GM12878 (cell line): ENCODE data around the gene TBX15. TPM values are rescaled to one million over a fixed set of nuclear protein-coding genes. Genes with fewer than 3 reads are reported as not detected.

Experiments used
- ATAC-seq: fragments of 200-7000 bp; cut with Tn5 transposase; 3 replicates; pipeline ENCODE4 v1.9.1; 2020; ENCODE audit warnings: mild to moderate bottlenecking, moderate library complexity
- BruUV-seq: library from RNA; stranded (reverse); fragments of 400-500 nt; replicated peaks from 2 replicates; lab custom pipeline; 2021; lab: Mats Ljungman, UMichigan
- CTCF ChIA-PET: fragments of 300-600 bp; sonication (Branson Sonifier 250); formaldehyde crosslinking; extraction: SDS; loops from one replicate; lab custom pipeline; 2021; ENCODE audit warnings: inconsistent platforms; lab: Yijun Ruan, JAX
- POLR2A ChIA-PET: fragments of 350-600 bp; formaldehyde crosslinking; extraction: SDS; loops from one replicate; lab custom pipeline; 2021; ENCODE audit warnings: inconsistent platforms; lab: Charles Lee
- RAD21 ChIA-PET: fragments of 300-600 bp; sonication (Branson Sonifier 250); formaldehyde crosslinking; loops from one replicate; lab custom pipeline; 2023; ENCODE audit warnings: antibody characterized with exemption; ENCODE audit not compliant: unreplicated experiment; lab: Charles Lee
- SMC1A ChIA-PET: fragments of 300-600 bp; sonication (Branson Sonifier 250); formaldehyde crosslinking; loops from one replicate; lab custom pipeline; 2023; ENCODE audit not compliant: unreplicated experiment, uncharacterized antibody; lab: Charles Lee
- DNase-seq: peaks from one replicate; pipeline ENCODE4 v3.0.0-alpha.2; 2011; ENCODE audit warnings: low read depth, low spot score
- FAIRE-seq: peaks from 3 replicates; lab custom pipeline; 2011; peaks lifted over from hg19 to GRCh38; lab: Jason Lieb, UNC
- H2AFZ ChIP-seq: 2 replicates; pipeline ENCODE4 v1.6.0; 2011; ENCODE audit warnings: low read depth, low read length, control low read depth; ENCODE audit not compliant: control insufficient read depth
- H3K27ac ChIP-seq: 2 replicates; pipeline ENCODE4 v1.5.1; 2011; ENCODE audit warnings: control low read depth; ENCODE audit not compliant: control insufficient read depth, insufficient read depth
- H3K27me3 ChIP-seq, 2 experiments: replicated peaks in 1 of 2; 2 replicates each; pipeline versions ENCODE4 v1.6.0 to v1.6.1; 2011; ENCODE audit warnings: low read length in 1 of 2; ENCODE audit not compliant: control insufficient read depth in 2 of 2, insufficient read depth in 2 of 2
- H3K36me3 ChIP-seq, 2 experiments: 2 replicates each; pipeline ENCODE4 v1.5.1; 2011; ENCODE audit warnings: low read length in 1 of 2; ENCODE audit not compliant: control insufficient read depth in 2 of 2, insufficient read depth in 2 of 2
- H3K4me1 ChIP-seq: 2 replicates; pipeline ENCODE4 v1.6.1; 2011; ENCODE audit warnings: mild to moderate bottlenecking, low read length, moderate library complexity, mixed read lengths; ENCODE audit not compliant: control insufficient read depth, insufficient read depth
- H3K4me2 ChIP-seq: 2 replicates; pipeline ENCODE4 v1.6.0; 2011; ENCODE audit warnings: control low read depth; ENCODE audit not compliant: control insufficient read depth, insufficient read depth
- H3K4me3 ChIP-seq: fragments of 200-600 bp; sonication (generic); 2 replicates; pipeline ENCODE4 v1.5.1; 2016
- H3K79me2 ChIP-seq: 2 replicates; pipeline ENCODE4 v1.6.0; 2011; ENCODE audit warnings: low read length; ENCODE audit not compliant: control insufficient read depth, insufficient read depth
- H3K9ac ChIP-seq: 2 replicates; pipeline ENCODE4 v1.8.0; 2011; ENCODE audit warnings: low read length, control low read depth, mixed read lengths; ENCODE audit not compliant: control insufficient read depth, insufficient read depth
- H3K9me3 ChIP-seq: replicated peaks from 3 replicates; pipeline ENCODE4 v1.5.1; 2011; ENCODE audit warnings: mild to moderate bottlenecking, low read length; ENCODE audit not compliant: control insufficient read depth, insufficient read depth
- H4K20me1 ChIP-seq: 2 replicates; pipeline ENCODE4 v1.6.0; 2011; ENCODE audit not compliant: control insufficient read depth, insufficient read depth
- ATF7 ChIP-seq: fragments of 450-650 bp; IDR thresholded peaks from 2 replicates; pipeline ENCODE4 v1.6.1; 2016; ENCODE audit warnings: low read depth, mild to moderate bottlenecking
- EED ChIP-seq: sonication (generic); IDR thresholded peaks from 2 replicates; pipeline ENCODE4 v1.6.1; 2016; ENCODE audit warnings: antibody characterized with exemption, low read depth
- NR2F1 ChIP-seq: fragments of 450-650 bp; conservative IDR thresholded peaks from 2 replicates; pipeline ENCODE4 v1.6.1; 2017; ENCODE audit warnings: mild to moderate bottlenecking
- ZNF217 ChIP-seq: fragments of 450-650 bp; IDR thresholded peaks from 2 replicates; pipeline ENCODE4 v1.6.1; 2017; ENCODE audit warnings: antibody characterized with exemption, mild to moderate bottlenecking
- ZNF592 ChIP-seq: fragments of 450-650 bp; IDR thresholded peaks from 2 replicates; pipeline ENCODE4 v1.6.1; 2017; ENCODE audit warnings: mild to moderate bottlenecking, moderate library complexity
- WGBS: methylation state at CpG from one replicate; pipeline ENCODE4 v1.1.6; 2016; ENCODE audit warnings: low lambda C conversion rate; ENCODE audit not compliant: insufficient replicate concordance, insufficient coverage; ENCODE audit errors: missing lambda C conversion rate; 5-methylcytosine and 5-hydroxymethylcytosine counted together
- in situ Hi-C: fragments of 300-500 bp; cut with MboI; formaldehyde crosslinking; loops from 9 replicates; pipeline ENCODE4 v1.14.3; 2018; ENCODE audit warnings: mixed read lengths
- intact Hi-C: fragments of 100-400 bp; cut with micrococcal nuclease; formaldehyde crosslinking; loops from one replicate; pipeline ENCODE4 v1.14.2; 2022; ENCODE audit not compliant: unreplicated experiment
- polyA plus RNA-seq, 11 experiments: library from polyadenylated mRNA; depleted of rRNA in 4 of 11; unstranded in 6 of 11; stranded (reverse) in 5 of 11; fragments of >200 nt; fragmentation: Nextera tagmentation in 4 of 11; fragmentation: Illumina TruSeq in 1 of 11; extraction: Ambion mirVana in 4 of 11; extraction: Trizol in 1 of 11; gene quantifications; 1 replicate in 1 of 11; 2 replicates in 10 of 11; pipeline versions ENCODE4 v1.2.1 to v1.2.3, GENCODE V29; 2011 to 2016; ENCODE audit warnings: inconsistent platforms in 2 of 11, missing spikeins in 2 of 11, low read depth in 1 of 11
- total RNA-seq, 4 experiments: library from RNA; depleted of rRNA in 3 of 4; stranded (reverse); fragments of >200 nt in 3 of 4; fragmentation: Illumina TruSeq in 1 of 4; extraction: Trizol in 1 of 4; gene quantifications; 2 replicates each; pipeline versions ENCODE4 v1.2.1 to v1.2.3, GENCODE V29; 2013 to 2021
- TF ChIP-seq, protein P1 (sequence below): fragments of 150-350 bp; IDR thresholded peaks from 2 replicates; pipeline ENCODE4 v1.6.1; 2014; ENCODE audit warnings: mild to moderate bottlenecking, low read depth, low read length

TBX15 gene
- total and polyA plus RNA-seq, 10 of the 15 experiments (the other 5 are each of a cell fraction or from before 2014, with no cell fraction given) = 0.64 to 9.4 (median 0.99) TPM

DNA sequence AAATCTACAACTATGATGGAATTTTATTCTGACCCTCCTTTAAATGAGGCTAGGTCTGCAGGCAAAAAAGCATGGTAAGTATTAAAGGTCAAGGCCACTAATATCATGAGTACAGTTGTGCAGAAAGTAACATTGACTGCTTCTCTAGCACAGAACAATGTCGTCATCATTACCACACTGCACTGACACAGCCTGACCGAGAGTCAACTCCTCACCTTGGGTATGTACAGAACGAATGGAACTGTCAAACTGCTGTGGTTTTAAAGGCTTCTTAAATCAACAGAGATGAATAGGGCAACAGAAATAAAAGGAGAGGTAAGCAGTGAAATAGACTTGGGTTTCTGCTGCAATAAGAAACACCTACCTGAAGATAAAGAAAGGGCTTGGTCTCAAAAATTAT, 88.8 kb downstream of the TBX15 start:
- ATAC-seq (peak; percentile 94), DNase-seq (no peak), FAIRE-seq (no peak)
- no peak overlapping the region for H3K4me3 ChIP-seq
- no peak overlapping the region for H3K4me2 ChIP-seq
- in situ Hi-C loops = no loop called here
- H3K9ac ChIP-seq = no peak overlapping the region
- intact Hi-C loops = no loop called here
- CTCF ChIA-PET = interaction anchor here (0.8 to 1.3 kb wide), 2 partner anchors 16 to 577 kb away, joined by 3 to 4 read pairs; no protein-coding TSS in a partner anchor
- BruUV-seq = no TSS peak
- no peak overlapping the region for H2AFZ ChIP-seq
- H4K20me1 ChIP-seq = no peaks in the 10 kb centered on the region
- H3K36me3 ChIP-seq = no peaks in the 10 kb centered on the region
- WGBS = 2% methylated on average over 3 of the region's 3 CpGs
- H3K9me3 ChIP-seq = no peaks in the 10 kb centered on the region
- no peaks in the 10 kb centered on the region for H3K79me2 ChIP-seq
- no peaks in the 10 kb centered on the region for H3K4me1 ChIP-seq
- SMC1A ChIA-PET = no interaction called here
- no peaks in the 10 kb centered on the region for H3K27me3 ChIP-seq
- RAD21 ChIA-PET = interaction anchor here (1.3 kb wide), 1 partner anchor 16 kb away, joined by 3 read pairs; no protein-coding TSS in a partner anchor
- H3K27ac ChIP-seq = no peak overlapping the region
- POLR2A ChIA-PET = no interaction called here
- no peak for TF ChIP-seq EED
- TF ChIP-seq, protein P1, sequence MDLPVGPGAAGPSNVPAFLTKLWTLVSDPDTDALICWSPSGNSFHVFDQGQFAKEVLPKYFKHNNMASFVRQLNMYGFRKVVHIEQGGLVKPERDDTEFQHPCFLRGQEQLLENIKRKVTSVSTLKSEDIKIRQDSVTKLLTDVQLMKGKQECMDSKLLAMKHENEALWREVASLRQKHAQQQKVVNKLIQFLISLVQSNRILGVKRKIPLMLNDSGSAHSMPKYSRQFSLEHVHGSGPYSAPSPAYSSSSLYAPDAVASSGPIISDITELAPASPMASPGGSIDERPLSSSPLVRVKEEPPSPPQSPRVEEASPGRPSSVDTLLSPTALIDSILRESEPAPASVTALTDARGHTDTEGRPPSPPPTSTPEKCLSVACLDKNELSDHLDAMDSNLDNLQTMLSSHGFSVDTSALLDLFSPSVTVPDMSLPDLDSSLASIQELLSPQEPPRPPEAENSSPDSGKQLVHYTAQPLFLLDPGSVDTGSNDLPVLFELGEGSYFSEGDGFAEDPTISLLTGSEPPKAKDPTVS = no peak
- TF ChIP-seq ZNF592 = no peak
- peak; percentile 38; the same call in 1 of the 2 replicates for TF ChIP-seq NR2F1
- no peak for TF ChIP-seq ZNF217
- peak; percentile 95 for TF ChIP-seq ATF7
